WTC11 (cell line): ENCODE measurements around the gene PLD2. TPM values are rescaled to one million over a fixed set of nuclear protein-coding genes. Genes with fewer than 3 reads are reported as not detected.
A peak's percentile ranks its signal among the peaks of the same experiment; 100 is the strongest.

Experiments used
- ATAC-seq: fragments of 200-7000 bp; cut with Tn5 transposase; 2 replicates; pipeline ENCODE4 v1.10.0; 2021; ENCODE audit warnings: mild to moderate bottlenecking, moderate library complexity
- CTCF ChIA-PET: fragments of 300-600 bp; sonication (Branson Sonifier 250); formaldehyde crosslinking; loops from one replicate; lab custom pipeline; 2021; ENCODE audit warnings: antibody characterized with exemption; lab: Charles Lee
- POLR2A ChIA-PET: fragments of 350-600 bp; sonication (Branson Sonifier 250); formaldehyde crosslinking; loops from one replicate; lab custom pipeline; 2021; ENCODE audit warnings: antibody characterized with exemption; lab: Charles Lee
- DNase-seq: peaks from one replicate; pipeline ENCODE4 v3.0.0; 2021; ENCODE audit warnings: low spot score
- H3K27ac Mint-ChIP-seq: 2 replicates; pipeline ENCODE4 v1.8.0; 2021; ENCODE audit warnings: mixed read lengths
- H3K27me3 Mint-ChIP-seq: 2 replicates; pipeline ENCODE4 v1.8.0; 2021; ENCODE audit warnings: low read depth, mild to moderate bottlenecking, moderate library complexity, mixed read lengths
- H3K36me3 Mint-ChIP-seq: 2 replicates; pipeline ENCODE4 v1.8.0; 2021; ENCODE audit warnings: mixed read lengths
- H3K4me1 Mint-ChIP-seq: 2 replicates; pipeline ENCODE4 v1.8.0; 2022; ENCODE audit warnings: mixed read lengths
- H3K4me3 Mint-ChIP-seq: 2 replicates; pipeline ENCODE4 v1.8.0; 2021; ENCODE audit warnings: mild to moderate bottlenecking, moderate library complexity, mixed read lengths
- H3K9me3 Mint-ChIP-seq: 2 replicates; pipeline ENCODE4 v1.8.0; 2021; ENCODE audit warnings: mixed read lengths
- E2F4 ChIP-seq: sonication (generic); formaldehyde crosslinking; IDR thresholded peaks from 2 replicates; pipeline ENCODE4 v1.8.1; 2022; ENCODE audit warnings: low read depth, mild to moderate bottlenecking, moderate library complexity, missing genetic modification reagents, borderline replicate concordance
- EMX1 ChIP-seq: fragments of 250-450 bp; sonication (Bioruptor Pico); IDR thresholded peaks from 2 replicates; pipeline ENCODE4 v1.8.0; 2021; ENCODE audit warnings: mild to moderate bottlenecking
- GTF2I ChIP-seq: fragments of 250-450 bp; sonication (Bioruptor Pico); conservative IDR thresholded peaks from 2 replicates; pipeline ENCODE4 v1.4.0; 2021; ENCODE audit warnings: mild to moderate bottlenecking
- MLX ChIP-seq: sonication (generic); formaldehyde crosslinking; IDR thresholded peaks from 2 replicates; pipeline ENCODE4 v1.8.1; 2023; ENCODE audit warnings: mild to moderate bottlenecking, missing genetic modification reagents, moderate library complexity
- NFYB ChIP-seq: sonication (generic); formaldehyde crosslinking; conservative IDR thresholded peaks from 2 replicates; pipeline ENCODE4 v1.8.0; 2022; ENCODE audit warnings: low read depth, missing genetic modification reagents
- NR1H2 ChIP-seq: sonication (generic); formaldehyde crosslinking; IDR thresholded peaks from 2 replicates; pipeline ENCODE4 v1.9.0; 2021; ENCODE audit warnings: mild to moderate bottlenecking, moderate library complexity, missing genetic modification reagents
- NR2C2 ChIP-seq: sonication (generic); formaldehyde crosslinking; IDR thresholded peaks from 2 replicates; pipeline ENCODE4 v1.8.0; 2022; ENCODE audit warnings: mild to moderate bottlenecking, missing genetic modification reagents
- OVOL2 ChIP-seq: fragments of 250-450 bp; sonication (Bioruptor Pico); IDR thresholded peaks from 2 replicates; pipeline ENCODE4 v1.9.0; 2021; ENCODE audit warnings: mild to moderate bottlenecking, borderline replicate concordance
- SOX15 ChIP-seq: fragments of 250-450 bp; sonication (Bioruptor Pico); IDR thresholded peaks from 2 replicates; pipeline ENCODE4 v1.9.0; 2021; ENCODE audit warnings: mild to moderate bottlenecking
- SP1 ChIP-seq: sonication (generic); formaldehyde crosslinking; conservative IDR thresholded peaks from 2 replicates; pipeline ENCODE4 v1.8.1; 2022; ENCODE audit warnings: missing genetic modification reagents
- ZNF121 ChIP-seq: sonication (generic); formaldehyde crosslinking; IDR thresholded peaks from 2 replicates; pipeline ENCODE4 v1.8.0; 2023; ENCODE audit warnings: missing genetic modification reagents
- ZNF317 ChIP-seq: sonication (generic); formaldehyde crosslinking; IDR thresholded peaks from 2 replicates; pipeline ENCODE4 v1.8.1; 2023; ENCODE audit warnings: low read depth, mild to moderate bottlenecking, moderate library complexity, missing genetic modification reagents, borderline replicate concordance
- ZNF416 ChIP-seq: fragments of 250-450 bp; sonication (Bioruptor Pico); IDR thresholded peaks from 2 replicates; pipeline ENCODE4 v1.9.0; 2021; ENCODE audit warnings: mild to moderate bottlenecking, inconsistent platforms
- ZNF671 ChIP-seq: fragments of 250-450 bp; sonication (Bioruptor Pico); IDR thresholded peaks from 2 replicates; pipeline ENCODE4 v1.8.0; 2021; ENCODE audit warnings: mild to moderate bottlenecking
- total RNA-seq: library from RNA; stranded (reverse); gene quantifications from 3 replicates; pipeline ENCODE4 v1.2.3, GENCODE V29; 2021
- TF ChIP-seq, protein P1 (sequence below): fragments of 250-450 bp; sonication (Bioruptor Pico); IDR thresholded peaks from 2 replicates; pipeline ENCODE4 v1.9.0; 2021; ENCODE audit warnings: mild to moderate bottlenecking
- TF ChIP-seq, protein P2 (sequence below): fragments of 250-450 bp; sonication (Bioruptor Pico); IDR thresholded peaks from 2 replicates; pipeline ENCODE4 v1.8.0; 2021; ENCODE audit warnings: mild to moderate bottlenecking
- TF ChIP-seq, protein P3 (sequence below): sonication (generic); formaldehyde crosslinking; IDR thresholded peaks from 2 replicates; pipeline ENCODE4 v1.8.1; 2022; ENCODE audit warnings: low read depth, missing genetic modification reagents, borderline replicate concordance
- TF ChIP-seq, protein P4 (sequence below): fragments of 250-450 bp; sonication (Bioruptor Pico); IDR thresholded peaks from 2 replicates; pipeline ENCODE4 v1.9.0; 2021; ENCODE audit warnings: mild to moderate bottlenecking
- TF ChIP-seq, protein P5 (sequence below): sonication (generic); formaldehyde crosslinking; IDR thresholded peaks from 2 replicates; pipeline ENCODE4 v1.8.0; 2022; ENCODE audit warnings: mild to moderate bottlenecking, missing genetic modification reagents
- TF ChIP-seq, protein P6 (sequence below): sonication (generic); formaldehyde crosslinking; IDR thresholded peaks from 2 replicates; pipeline ENCODE4 v1.8.1; 2022; ENCODE audit warnings: mild to moderate bottlenecking, missing genetic modification reagents, moderate library complexity, borderline replicate concordance
- TF ChIP-seq, protein P7 (sequence below): fragments of 250-450 bp; sonication (Bioruptor Pico); IDR thresholded peaks from 2 replicates; pipeline ENCODE4 v1.9.0; 2021; ENCODE audit warnings: moderate library complexity, mild to moderate bottlenecking, inconsistent platforms, borderline replicate concordance

The PLD2 gene
- total RNA-seq, 1 experiment from 2014 or later, result 64.9 TPM

DNA sequence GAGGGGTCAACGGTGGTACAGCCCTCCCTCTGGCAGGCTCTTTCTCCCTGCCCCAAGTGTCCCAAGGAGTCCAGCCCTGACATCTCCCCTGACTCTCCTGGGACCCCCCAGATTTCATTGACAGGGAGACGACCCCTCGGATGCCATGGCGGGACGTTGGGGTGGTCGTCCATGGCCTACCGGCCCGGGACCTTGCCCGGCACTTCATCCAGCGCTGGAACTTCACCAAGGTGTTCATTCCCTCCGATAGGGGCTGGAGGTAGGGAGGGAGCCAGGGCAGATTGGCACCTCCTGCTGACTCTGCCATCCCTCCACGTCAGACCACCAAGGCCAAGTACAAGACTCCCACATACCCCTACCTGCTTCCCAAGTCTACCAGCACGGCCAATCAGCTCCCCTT lies 9.9 kb downstream of the PLD2 start:
- H3K4me3 Mint-ChIP-seq, result no peak overlapping the region
- H3K9me3 Mint-ChIP-seq, result no peaks in the 10 kb centered on the region
- TF ChIP-seq E2F4 (CRISPR knock-in tag), result no peak
- TF ChIP-seq, protein P1, sequence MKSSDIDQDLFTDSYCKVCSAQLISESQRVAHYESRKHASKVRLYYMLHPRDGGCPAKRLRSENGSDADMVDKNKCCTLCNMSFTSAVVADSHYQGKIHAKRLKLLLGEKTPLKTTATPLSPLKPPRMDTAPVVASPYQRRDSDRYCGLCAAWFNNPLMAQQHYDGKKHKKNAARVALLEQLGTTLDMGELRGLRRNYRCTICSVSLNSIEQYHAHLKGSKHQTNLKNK (CRISPR knock-in tag), result no peak
- TF ChIP-seq, protein P2, sequence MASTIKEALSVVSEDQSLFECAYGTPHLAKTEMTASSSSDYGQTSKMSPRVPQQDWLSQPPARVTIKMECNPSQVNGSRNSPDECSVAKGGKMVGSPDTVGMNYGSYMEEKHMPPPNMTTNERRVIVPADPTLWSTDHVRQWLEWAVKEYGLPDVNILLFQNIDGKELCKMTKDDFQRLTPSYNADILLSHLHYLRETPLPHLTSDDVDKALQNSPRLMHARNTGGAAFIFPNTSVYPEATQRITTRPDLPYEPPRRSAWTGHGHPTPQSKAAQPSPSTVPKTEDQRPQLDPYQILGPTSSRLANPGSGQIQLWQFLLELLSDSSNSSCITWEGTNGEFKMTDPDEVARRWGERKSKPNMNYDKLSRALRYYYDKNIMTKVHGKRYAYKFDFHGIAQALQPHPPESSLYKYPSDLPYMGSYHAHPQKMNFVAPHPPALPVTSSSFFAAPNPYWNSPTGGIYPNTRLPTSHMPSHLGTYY (CRISPR knock-in tag), result no peak
- no peak for TF ChIP-seq MLX (CRISPR knock-in tag)
- TF ChIP-seq ZNF317 (CRISPR knock-in tag), result no peak
- TF ChIP-seq NR2C2 (CRISPR knock-in tag), result no peak
- no peak for ATAC-seq
- peaks cover 23% of the 10 kb centered on the region for H3K36me3 Mint-ChIP-seq
- DNase-seq, result no peak
- no peak overlapping the region for H3K27ac Mint-ChIP-seq
- H3K4me1 Mint-ChIP-seq, result no peaks in the 10 kb centered on the region
- POLR2A ChIA-PET, result no interaction called here
- H3K27me3 Mint-ChIP-seq, result no peaks in the 10 kb centered on the region
- CTCF ChIA-PET, result no interaction called here

- ATAC-seq (peak; percentile 87), DNase-seq (peak; percentile 47)
- TF ChIP-seq ZNF671 (no peak), SP1 (no peak), ZNF121 (CRISPR knock-in tag) (no peak), ZNF416 (CRISPR knock-in tag) (no peak), EMX1 (no peak), OVOL2 (no peak), SOX15 (CRISPR knock-in tag) (no peak), GTF2I (CRISPR knock-in tag) (no peak), E2F4 (CRISPR knock-in tag) (no peak), NR1H2 (CRISPR knock-in tag) (no peak), NFYB (no peak)
- TF ChIP-seq, protein P3, sequence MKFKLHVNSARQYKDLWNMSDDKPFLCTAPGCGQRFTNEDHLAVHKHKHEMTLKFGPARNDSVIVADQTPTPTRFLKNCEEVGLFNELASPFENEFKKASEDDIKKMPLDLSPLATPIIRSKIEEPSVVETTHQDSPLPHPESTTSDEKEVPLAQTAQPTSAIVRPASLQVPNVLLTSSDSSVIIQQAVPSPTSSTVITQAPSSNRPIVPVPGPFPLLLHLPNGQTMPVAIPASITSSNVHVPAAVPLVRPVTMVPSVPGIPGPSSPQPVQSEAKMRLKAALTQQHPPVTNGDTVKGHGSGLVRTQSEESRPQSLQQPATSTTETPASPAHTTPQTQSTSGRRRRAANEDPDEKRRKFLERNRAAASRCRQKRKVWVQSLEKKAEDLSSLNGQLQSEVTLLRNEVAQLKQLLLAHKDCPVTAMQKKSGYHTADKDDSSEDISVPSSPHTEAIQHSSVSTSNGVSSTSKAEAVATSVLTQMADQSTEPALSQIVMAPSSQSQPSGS (CRISPR knock-in tag), result no peak
- TF ChIP-seq, protein P4, sequence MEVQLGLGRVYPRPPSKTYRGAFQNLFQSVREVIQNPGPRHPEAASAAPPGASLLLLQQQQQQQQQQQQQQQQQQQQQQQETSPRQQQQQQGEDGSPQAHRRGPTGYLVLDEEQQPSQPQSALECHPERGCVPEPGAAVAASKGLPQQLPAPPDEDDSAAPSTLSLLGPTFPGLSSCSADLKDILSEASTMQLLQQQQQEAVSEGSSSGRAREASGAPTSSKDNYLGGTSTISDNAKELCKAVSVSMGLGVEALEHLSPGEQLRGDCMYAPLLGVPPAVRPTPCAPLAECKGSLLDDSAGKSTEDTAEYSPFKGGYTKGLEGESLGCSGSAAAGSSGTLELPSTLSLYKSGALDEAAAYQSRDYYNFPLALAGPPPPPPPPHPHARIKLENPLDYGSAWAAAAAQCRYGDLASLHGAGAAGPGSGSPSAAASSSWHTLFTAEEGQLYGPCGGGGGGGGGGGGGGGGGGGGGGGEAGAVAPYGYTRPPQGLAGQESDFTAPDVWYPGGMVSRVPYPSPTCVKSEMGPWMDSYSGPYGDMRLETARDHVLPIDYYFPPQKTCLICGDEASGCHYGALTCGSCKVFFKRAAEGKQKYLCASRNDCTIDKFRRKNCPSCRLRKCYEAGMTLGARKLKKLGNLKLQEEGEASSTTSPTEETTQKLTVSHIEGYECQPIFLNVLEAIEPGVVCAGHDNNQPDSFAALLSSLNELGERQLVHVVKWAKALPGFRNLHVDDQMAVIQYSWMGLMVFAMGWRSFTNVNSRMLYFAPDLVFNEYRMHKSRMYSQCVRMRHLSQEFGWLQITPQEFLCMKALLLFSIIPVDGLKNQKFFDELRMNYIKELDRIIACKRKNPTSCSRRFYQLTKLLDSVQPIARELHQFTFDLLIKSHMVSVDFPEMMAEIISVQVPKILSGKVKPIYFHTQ, result no peak
- TF ChIP-seq, protein P5, sequence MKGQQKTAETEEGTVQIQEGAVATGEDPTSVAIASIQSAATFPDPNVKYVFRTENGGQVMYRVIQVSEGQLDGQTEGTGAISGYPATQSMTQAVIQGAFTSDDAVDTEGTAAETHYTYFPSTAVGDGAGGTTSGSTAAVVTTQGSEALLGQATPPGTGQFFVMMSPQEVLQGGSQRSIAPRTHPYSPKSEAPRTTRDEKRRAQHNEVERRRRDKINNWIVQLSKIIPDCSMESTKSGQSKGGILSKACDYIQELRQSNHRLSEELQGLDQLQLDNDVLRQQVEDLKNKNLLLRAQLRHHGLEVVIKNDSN, result no peak
- TF ChIP-seq, protein P6, sequence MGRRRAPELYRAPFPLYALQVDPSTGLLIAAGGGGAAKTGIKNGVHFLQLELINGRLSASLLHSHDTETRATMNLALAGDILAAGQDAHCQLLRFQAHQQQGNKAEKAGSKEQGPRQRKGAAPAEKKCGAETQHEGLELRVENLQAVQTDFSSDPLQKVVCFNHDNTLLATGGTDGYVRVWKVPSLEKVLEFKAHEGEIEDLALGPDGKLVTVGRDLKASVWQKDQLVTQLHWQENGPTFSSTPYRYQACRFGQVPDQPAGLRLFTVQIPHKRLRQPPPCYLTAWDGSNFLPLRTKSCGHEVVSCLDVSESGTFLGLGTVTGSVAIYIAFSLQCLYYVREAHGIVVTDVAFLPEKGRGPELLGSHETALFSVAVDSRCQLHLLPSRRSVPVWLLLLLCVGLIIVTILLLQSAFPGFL, result no peak
- TF ChIP-seq, protein P7, sequence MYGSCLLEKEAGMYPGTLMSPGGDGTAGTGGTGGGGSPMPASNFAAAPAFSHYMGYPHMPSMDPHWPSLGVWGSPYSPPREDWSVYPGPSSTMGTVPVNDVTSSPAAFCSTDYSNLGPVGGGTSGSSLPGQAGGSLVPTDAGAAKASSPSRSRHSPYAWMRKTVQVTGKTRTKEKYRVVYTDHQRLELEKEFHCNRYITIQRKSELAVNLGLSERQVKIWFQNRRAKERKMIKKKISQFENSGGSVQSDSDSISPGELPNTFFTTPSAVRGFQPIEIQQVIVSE (CRISPR knock-in tag), result no peak
- ChIA-PET CTCF (interaction anchor here (0.7 to 1.0 kb wide), 2 partner anchors 28 to 91 kb away, joined by 3 to 4 read pairs; no protein-coding TSS in a partner anchor), POLR2A (no interaction called here)
- Mint-ChIP-seq H3K4me3 (no peak overlapping the region), H3K4me1 (no peaks in the 10 kb centered on the region), H3K27ac (no peak overlapping the region), H3K36me3 (peaks cover 24% of the 10 kb centered on the region), H3K9me3 (no peaks in the 10 kb centered on the region), H3K27me3 (no peaks in the 10 kb centered on the region)
These were observed 11.3 kb downstream of the PLD2 start for GRCh38 chr17:4818276-4818675.
